ENCODE measurements around the gene PAQR8.

Gene PAQR8

GRCh38 chr6:52389626-52390360 is 27.8 kb downstream of the PAQR8 start:
- TF ChIP-seq NFIC (IDR thresholded peaks at IDR 0.05) = no peak
- no peak for TF ChIP-seq FOXM1 (IDR thresholded peaks at IDR 0.05; ENCODE audit: borderline replicate concordance, low read depth)
- no peak for TF ChIP-seq ZBTB7A (IDR thresholded peaks at IDR 0.05; ENCODE audit: low read depth)
- no peak for TF ChIP-seq CREB1 (IDR thresholded peaks at IDR 0.05; ENCODE audit: low read depth)
- no peak for TF ChIP-seq MAX (IDR thresholded peaks at IDR 0.05)
- TF ChIP-seq TEAD4 (IDR thresholded peaks at IDR 0.05) = no peak
- no peak for TF ChIP-seq EP300 (IDR thresholded peaks at IDR 0.05; ENCODE audit: borderline replicate concordance)
- no peak for TF ChIP-seq CEBPB (IDR thresholded peaks at IDR 0.05)
- TF ChIP-seq TCF12 (IDR thresholded peaks at IDR 0.05; ENCODE audit: low read depth) = no peak
- TF ChIP-seq TAF1 (IDR thresholded peaks at IDR 0.05; ENCODE audit: low read depth) = no peak
- TF ChIP-seq YY1 (IDR thresholded peaks at IDR 0.05; ENCODE audit: low read depth) = no peak
- TF ChIP-seq USF1 (IDR thresholded peaks at IDR 0.05) = no peak
- TF ChIP-seq EGR1 (IDR thresholded peaks at IDR 0.05) = no peak
- TF ChIP-seq REST (IDR thresholded peaks at IDR 0.05; ENCODE audit: low read depth) = no peak
- TF ChIP-seq RAD21 (IDR thresholded peaks at IDR 0.05; ENCODE audit: low read depth) = no peak

- TF ChIP-seq EGR1 (IDR thresholded peaks at IDR 0.05) (no peak), MAX (IDR thresholded peaks at IDR 0.05) (no peak), FOXM1 (IDR thresholded peaks at IDR 0.05; ENCODE audit: borderline replicate concordance, low read depth) (no peak), RAD21 (IDR thresholded peaks at IDR 0.05; ENCODE audit: low read depth) (no peak), TCF12 (IDR thresholded peaks at IDR 0.05; ENCODE audit: low read depth) (no peak), TEAD4 (IDR thresholded peaks at IDR 0.05) (no peak), YY1 (IDR thresholded peaks at IDR 0.05; ENCODE audit: low read depth) (no peak), REST (IDR thresholded peaks at IDR 0.05; ENCODE audit: low read depth) (no peak), NFIC (IDR thresholded peaks at IDR 0.05) (no peak), ZBTB7A (IDR thresholded peaks at IDR 0.05; ENCODE audit: low read depth) (no peak), CEBPB (IDR thresholded peaks at IDR 0.05) (no peak), USF1 (IDR thresholded peaks at IDR 0.05) (no peak), CREB1 (IDR thresholded peaks at IDR 0.05; ENCODE audit: low read depth) (no peak), EP300 (IDR thresholded peaks at IDR 0.05; ENCODE audit: borderline replicate concordance) (no peak), TAF1 (IDR thresholded peaks at IDR 0.05; ENCODE audit: low read depth) (no peak)
These were observed 28.4 kb downstream of the PAQR8 start for GRCh38 chr6:52390361-52390727.

- TF ChIP-seq USF1 (IDR thresholded peaks at IDR 0.05) = no peak
- no peak for TF ChIP-seq REST (IDR thresholded peaks at IDR 0.05; ENCODE audit: low read depth)
- TF ChIP-seq CREB1 (IDR thresholded peaks at IDR 0.05; ENCODE audit: low read depth) = no peak
- TF ChIP-seq RAD21 (IDR thresholded peaks at IDR 0.05; ENCODE audit: low read depth) = no peak
- no peak for TF ChIP-seq NFIC (IDR thresholded peaks at IDR 0.05)
- no peak for TF ChIP-seq EP300 (IDR thresholded peaks at IDR 0.05; ENCODE audit: borderline replicate concordance)
- TF ChIP-seq EGR1 (IDR thresholded peaks at IDR 0.05) = no peak
- no peak for TF ChIP-seq FOXM1 (IDR thresholded peaks at IDR 0.05; ENCODE audit: borderline replicate concordance, low read depth)
- no peak for TF ChIP-seq MAX (IDR thresholded peaks at IDR 0.05)
- no peak for TF ChIP-seq TCF12 (IDR thresholded peaks at IDR 0.05; ENCODE audit: low read depth)
These were observed 29.6 kb downstream of the PAQR8 start for GRCh38 chr6:52391599-52391998.
